GM21529 (cell line): ENCODE data around the gene GPD2.
"Not testable (repeated sequence)": the region's sequence is repeated elsewhere in the genome, so short reads cannot be mapped to it uniquely, and the experiment has no call there.

Experiments used
- ATAC-seq: cut with Tn5 transposase; IDR thresholded peaks from one replicate; pipeline ENCODE4 v1.9.1; 2021; ENCODE audit not compliant: unreplicated experiment

The GPD2 gene

GRCh38 chr2:156580501-156580900 is 144.3 kb downstream of the GPD2 start:
- no peak for ATAC-seq

- ATAC-seq: no peak
Measured at GRCh38 chr2:156581280-156581679, 145.1 kb downstream of the GPD2 start.

GRCh38 chr2:156585457-156585856 is 149.3 kb downstream of the GPD2 start:
- ATAC-seq: no peak

- no peak for ATAC-seq
Measured at GRCh38 chr2:156586621-156587020, 150.4 kb downstream of the GPD2 start.

- peak; percentile 81 for ATAC-seq
Measured at GRCh38 chr2:156589381-156590079, 153.4 kb downstream of the GPD2 start.

GRCh38 chr2:156590085-156590739 is 154.0 kb downstream of the GPD2 start:
- no peak for ATAC-seq

- ATAC-seq: no peak
Measured at GRCh38 chr2:156592809-156593593, 156.8 kb downstream of the GPD2 start.

GRCh38 chr2:156593594-156593921 is 157.4 kb downstream of the GPD2 start:
- no peak for ATAC-seq

GRCh38 chr2:156598563-156598962 is 162.4 kb downstream of the GPD2 start:
- ATAC-seq: no peak

- no peak for ATAC-seq
Measured at GRCh38 chr2:156600196-156600595, 164.0 kb downstream of the GPD2 start.

GRCh38 chr2:156601855-156602551 is 165.8 kb downstream of the GPD2 start:
- no peak for ATAC-seq

- ATAC-seq: no peak
Measured at GRCh38 chr2:156602552-156602933, 166.4 kb downstream of the GPD2 start.

- ATAC-seq: no peak
Measured at GRCh38 chr2:156615836-156616322, 179.7 kb downstream of the GPD2 start.

- ATAC-seq: not testable (repeated sequence)
Measured at GRCh38 chr2:156618071-156618470, 181.9 kb downstream of the GPD2 start.

GRCh38 chr2:156619021-156619539 is 182.9 kb downstream of the GPD2 start:
- ATAC-seq: no peak

GRCh38 chr2:156622491-156622890 is 186.3 kb downstream of the GPD2 start:
- no peak for ATAC-seq

- no peak for ATAC-seq
Measured at GRCh38 chr2:156625360-156626170, 189.4 kb downstream of the GPD2 start.

GRCh38 chr2:156626931-156627330 is 190.8 kb downstream of the GPD2 start:
- no peak for ATAC-seq

GRCh38 chr2:156630579-156631337 is 194.6 kb downstream of the GPD2 start:
- ATAC-seq: no peak
